Endothelial cell of hepatic sinusoid (primary cell): ENCODE data around the gene PHLDA2.
"Not testable (repeated sequence)": the region's sequence is repeated elsewhere in the genome, so short reads cannot be mapped to it uniquely, and the experiment has no call there.

Source experiments
- in situ Hi-C: cut with HindIII; loops from 2 replicates; pipeline ENCODE4 v1.10.0; 2017; ENCODE audit warnings: low sequenced_read_pairs

PHLDA2 gene

DNA sequence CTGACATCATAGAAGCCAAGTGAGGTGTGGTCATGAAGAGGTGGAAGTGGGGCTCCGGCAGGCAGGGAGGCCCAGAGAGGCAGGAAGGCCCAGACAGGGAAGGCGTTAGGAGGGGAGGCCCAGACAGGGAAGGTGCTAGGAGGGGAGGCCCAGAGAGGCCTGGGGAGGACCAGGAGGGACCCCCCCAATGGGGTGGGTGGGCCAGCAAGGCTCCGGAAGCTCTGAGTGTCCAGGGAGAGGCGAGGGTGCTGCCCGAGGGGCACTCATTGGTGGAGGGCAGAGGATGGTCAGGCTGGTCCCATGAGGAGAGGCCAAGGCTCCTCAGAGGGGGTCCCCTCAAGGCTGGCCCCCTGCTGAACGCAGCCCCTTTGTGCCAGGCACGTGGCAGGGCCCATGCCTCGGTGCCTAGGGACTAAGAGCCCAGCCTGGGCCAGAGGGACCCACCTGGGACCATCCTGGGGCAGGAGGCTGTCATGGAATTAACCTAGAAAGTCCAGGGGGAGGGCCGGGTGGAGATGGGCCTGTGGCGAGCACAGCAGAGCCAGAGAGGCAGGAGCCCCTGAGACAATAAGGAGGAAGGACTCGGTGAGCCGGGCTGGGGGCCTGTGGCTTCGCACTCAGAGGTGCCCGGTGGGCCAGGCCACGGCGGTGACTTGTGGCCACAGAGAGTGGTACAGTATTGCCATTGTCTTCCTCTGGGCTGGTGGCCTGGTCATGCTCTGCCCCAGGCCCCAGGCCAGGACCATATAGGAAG, 12.2 kb downstream of the PHLDA2 start:
- in situ Hi-C loops, result no loop called here

- in situ Hi-C loops, result no loop called here
Measured at GRCh38 chr11:2916114-2916891, 12.9 kb downstream of the PHLDA2 start.

DNA sequence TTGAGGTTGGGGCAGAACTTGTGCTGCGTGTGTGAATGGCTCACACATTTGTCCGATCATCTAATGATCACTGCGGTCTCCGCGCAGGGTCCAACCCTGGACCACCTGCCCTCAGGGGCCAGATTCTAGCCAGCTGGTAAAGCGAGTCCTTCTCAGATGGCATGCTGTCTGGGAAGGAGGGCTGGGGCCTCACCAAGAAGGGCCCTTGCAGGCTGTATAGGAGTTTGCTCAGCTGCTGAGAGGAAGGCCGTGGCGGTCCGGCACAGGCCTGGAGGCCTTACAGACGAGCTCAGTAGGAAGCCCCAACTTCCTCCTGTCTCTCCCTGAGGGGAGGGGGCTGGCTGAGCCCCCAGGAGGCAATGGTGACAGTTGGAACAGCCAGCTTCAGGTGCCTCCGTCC, 13.7 kb downstream of the PHLDA2 start:
- in situ Hi-C loops, result no loop called here

DNA sequence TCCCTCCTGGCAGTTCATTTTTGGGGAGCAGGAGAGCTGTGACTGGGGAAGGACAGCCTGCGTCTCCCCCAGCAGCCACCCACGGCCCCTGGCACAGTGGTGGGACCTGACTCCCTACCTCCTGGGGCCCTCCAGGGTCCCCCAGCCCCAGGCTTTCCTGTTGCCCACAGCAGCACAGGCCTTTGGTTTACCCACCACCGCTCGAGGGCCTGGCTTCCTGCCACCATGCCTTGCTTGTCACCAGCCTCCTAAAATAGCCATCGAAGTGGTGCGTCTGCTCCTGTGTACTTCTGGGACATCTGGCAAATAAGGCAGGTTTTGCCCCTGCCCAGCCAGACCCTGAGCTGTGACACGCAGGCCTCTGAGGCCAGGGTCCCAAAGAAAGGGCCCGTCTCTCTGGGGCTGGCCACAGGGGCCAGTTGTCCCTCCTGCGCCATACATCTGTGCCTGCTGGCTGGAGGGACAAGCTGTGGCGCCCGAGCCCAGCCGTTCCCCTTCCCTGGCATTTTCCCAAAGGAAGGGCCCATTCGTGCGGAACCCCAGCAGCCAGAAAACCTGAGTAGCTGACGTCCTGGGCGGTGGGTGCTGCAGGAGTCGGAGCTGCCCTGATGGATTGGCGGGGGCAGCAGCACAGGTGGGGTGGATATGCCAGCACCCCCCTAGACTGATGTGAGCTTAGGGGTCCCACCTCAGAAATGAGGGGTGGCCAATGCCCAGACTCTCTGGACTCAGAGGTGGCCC, 14.6 kb downstream of the PHLDA2 start:
- in situ Hi-C loops, result no loop called here

GRCh38 chr11:2913776-2914175, 15.4 kb downstream of the PHLDA2 start:
- in situ Hi-C loops, result no loop called here

GRCh38 chr11:2913019-2913431, 16.2 kb downstream of the PHLDA2 start:
- in situ Hi-C loops, result no loop called here

GRCh38 chr11:2912498-2912897, 16.7 kb downstream of the PHLDA2 start:
- in situ Hi-C loops, result no loop called here

DNA sequence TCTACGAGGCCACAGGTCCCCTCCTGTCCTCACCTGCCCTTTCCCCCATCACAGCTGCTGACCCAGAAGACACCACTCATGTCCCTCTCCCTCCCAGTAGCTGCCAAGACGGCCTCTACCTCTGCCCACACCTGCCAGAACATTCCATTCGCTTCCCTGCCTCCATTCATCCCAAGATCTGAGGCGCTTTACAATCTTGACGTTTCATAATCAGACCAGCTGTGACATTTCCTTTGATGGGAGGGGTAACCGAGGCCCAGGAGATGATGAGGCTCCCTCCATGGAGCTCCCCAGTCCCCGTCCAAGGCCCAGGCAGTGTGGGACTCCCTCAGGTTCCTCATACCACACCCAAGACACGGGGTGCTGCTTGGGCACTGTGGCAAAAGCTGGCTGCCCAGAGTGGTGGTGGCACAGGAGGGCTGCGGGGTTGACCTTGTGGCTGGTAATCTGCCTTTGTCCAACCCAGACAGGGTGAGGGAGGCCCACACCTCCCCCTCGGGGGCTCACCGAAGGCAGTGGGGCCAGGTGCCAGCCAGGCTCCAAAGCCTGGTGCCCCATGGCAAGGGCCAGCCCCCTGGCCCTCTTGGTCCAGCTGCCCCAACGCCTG, 17.3 kb downstream of the PHLDA2 start:
- in situ Hi-C loops, result no loop called here

- in situ Hi-C loops, result no loop called here
Measured at GRCh38 chr11:2911088-2911784, 18.0 kb downstream of the PHLDA2 start.

DNA sequence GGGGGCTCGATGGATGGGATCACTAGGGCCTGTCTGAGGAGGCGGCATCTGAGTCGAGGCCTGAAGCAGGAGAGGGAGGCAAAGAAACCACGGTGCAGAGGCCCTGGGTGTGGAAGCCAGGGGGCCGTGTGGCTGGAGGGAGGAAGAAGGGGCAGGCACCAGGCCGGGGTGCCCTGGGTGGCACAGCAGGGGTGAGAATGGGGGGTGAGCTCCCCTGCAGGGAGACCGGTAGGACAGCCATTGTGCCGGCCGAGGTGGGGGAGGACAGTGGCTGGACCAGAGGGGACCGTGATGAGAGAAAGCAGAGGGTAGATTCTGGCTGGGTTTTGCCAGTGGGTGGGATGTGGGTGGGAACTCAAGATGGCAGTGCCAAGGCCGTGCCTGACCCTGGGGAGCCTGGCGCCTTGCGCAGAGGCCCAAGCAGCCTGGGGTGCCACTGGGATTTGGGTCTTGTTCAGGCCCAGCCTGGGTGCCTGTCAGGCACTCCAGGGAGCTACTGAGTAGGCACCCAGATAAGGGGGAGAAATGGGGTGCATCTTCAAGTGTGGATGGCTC, 18.7 kb downstream of the PHLDA2 start:
- in situ Hi-C loops, result no loop called here

GRCh38 chr11:2909133-2909902, 19.9 kb downstream of the PHLDA2 start:
- in situ Hi-C loops, result no loop called here

GRCh38 chr11:2908130-2908529, 21.1 kb downstream of the PHLDA2 start:
- in situ Hi-C loops, result no loop called here

- in situ Hi-C loops, result not testable (repeated sequence)
Measured at GRCh38 chr11:2905299-2905698, 23.9 kb downstream of the PHLDA2 start.

- in situ Hi-C loops, result no loop called here
Measured at GRCh38 chr11:2904153-2905052, 24.8 kb downstream of the PHLDA2 start.

GRCh38 chr11:2903672-2904011, 25.6 kb downstream of the PHLDA2 start:
- in situ Hi-C loops, result no loop called here

- in situ Hi-C loops, result no loop called here
Measured at GRCh38 chr11:2902784-2903671, 26.2 kb downstream of the PHLDA2 start.

DNA sequence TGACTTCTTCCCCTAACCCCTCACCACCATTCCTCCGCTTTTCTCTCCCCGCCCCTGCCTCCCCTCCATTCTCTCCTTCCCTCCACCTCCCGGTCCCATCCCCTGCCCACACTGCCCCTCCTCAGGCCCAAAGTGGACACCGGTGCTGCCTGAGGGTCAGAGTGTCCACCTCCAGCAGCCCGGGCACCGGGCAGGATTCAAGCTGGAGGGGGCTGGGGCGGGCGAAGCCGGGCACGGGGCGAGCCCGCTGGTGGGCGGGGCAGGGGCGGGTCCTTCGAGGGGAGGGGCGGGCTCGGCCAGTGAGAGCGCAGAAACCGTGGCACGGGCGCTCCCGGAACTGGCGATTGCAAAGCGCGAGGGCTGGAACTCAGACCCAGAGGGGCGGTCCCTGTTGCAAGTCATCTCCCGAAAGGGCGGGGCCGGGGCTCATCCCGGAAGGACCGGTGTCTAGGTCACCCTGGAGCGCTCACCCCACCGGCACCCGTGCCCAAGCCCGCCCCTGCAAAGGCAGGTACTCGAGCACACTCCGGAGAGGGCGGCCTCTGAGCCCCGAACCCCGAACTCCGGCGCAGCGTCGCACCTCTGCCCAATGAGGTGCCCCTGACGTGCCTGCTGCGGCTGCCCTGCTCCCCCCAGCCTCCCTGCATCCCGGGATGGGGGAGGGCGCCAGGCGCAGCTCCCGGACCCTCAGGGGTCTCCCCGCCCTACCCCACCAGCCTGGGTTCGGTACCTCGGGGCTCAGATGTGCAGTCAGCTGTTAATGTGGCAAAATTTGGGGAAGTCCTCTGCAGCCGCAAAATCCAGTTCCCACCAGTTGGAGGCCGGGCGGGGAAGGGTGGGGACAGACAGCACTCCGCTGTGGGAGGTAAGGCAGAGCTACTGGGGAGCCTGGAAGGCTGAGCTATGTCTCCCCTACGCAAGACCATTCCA, 27.1 kb downstream of the PHLDA2 start:
- in situ Hi-C loops, result no loop called here
